Activated CD4-positive, CD25-positive, alpha-beta regulatory T cell (primary cell): ENCODE results near the gene TCF19.
A peak's percentile ranks its signal among the peaks of the same experiment; 100 is the strongest.
"Not testable (repeated sequence)": the region's sequence is repeated elsewhere in the genome, so short reads cannot be mapped to it uniquely, and the experiment has no call there.

Experiments
- DNase-seq, 4 experiments: peaks; one replicate each; lab custom pipeline; 2025; lab: John Stamatoyannopoulos, UW

TCF19 gene

GRCh38 chr6:31183287-31183686 lies 24.9 kb downstream of the TCF19 start:
- not testable (repeated sequence) for DNase-seq

DNA sequence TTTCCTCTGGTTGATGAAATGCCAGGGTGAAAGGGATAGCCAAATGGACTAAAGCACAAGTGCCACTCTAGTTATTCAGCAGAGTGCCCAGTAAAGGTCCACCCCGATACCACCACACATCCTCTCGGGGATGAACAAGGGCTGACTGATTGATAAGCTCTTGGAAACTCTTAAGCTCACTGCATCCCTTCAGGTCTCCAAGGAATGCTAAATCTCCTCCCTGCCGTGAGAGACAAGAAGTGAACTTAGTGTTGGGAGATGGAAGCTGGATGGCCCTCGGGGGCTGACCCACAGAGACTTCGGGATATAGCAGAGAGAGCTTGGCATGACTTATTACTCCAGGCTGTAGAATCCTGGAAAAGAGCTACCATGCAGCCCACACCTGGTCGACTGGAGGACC lies 25.5 kb downstream of the TCF19 start:
- DNase-seq: not testable (repeated sequence)

DNA sequence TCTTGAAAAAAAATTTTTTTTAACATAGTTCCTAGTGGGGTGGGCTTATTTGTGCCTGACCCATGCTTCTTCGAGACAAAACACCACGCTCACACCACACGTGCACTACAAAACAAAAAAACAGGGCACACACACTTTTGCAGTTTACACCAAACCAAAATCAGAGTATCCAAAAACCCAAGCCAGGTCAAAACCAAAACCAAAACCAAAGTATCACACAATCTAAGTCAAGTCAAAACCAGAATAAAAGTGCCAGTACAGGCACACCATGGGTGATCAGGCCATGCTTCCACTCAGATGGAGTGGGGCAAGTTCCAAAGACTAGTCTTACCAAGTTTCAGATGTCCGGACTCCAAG lies 27.3 kb downstream of the TCF19 start:
- DNase-seq: not testable (repeated sequence)

- DNase-seq: no peak
Measured at GRCh38 chr6:31186052-31186734, 27.8 kb downstream of the TCF19 start.

- no peak for DNase-seq
Measured at GRCh38 chr6:31187780-31188194, 29.4 kb downstream of the TCF19 start.

DNA sequence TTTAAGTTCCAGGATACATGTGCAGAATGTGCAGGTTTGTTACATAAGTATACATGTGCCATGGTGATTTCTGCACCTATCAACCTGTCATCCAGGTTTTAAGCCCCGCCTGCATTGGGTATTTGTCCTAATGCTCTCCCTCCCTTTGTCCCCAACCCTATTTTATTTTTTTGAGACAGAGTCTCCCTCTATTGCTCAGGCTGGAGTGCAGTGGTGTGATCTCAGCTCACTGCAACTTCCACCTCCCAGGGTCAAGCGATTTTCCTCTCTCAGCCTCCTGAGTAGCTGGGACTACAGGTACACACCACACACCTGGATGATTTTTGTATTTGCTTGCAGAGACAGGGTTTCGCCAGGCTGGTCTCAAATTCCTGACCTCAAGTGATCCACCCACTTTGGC lies 30.8 kb downstream of the TCF19 start:
- not testable (repeated sequence) for DNase-seq

GRCh38 chr6:31190488-31190887 lies 32.1 kb downstream of the TCF19 start:
- no peak for DNase-seq

GRCh38 chr6:31192431-31193105 lies 34.2 kb downstream of the TCF19 start:
- DNase-seq: peak in 2 of 4 experiments; percentile 21 to 38

DNA sequence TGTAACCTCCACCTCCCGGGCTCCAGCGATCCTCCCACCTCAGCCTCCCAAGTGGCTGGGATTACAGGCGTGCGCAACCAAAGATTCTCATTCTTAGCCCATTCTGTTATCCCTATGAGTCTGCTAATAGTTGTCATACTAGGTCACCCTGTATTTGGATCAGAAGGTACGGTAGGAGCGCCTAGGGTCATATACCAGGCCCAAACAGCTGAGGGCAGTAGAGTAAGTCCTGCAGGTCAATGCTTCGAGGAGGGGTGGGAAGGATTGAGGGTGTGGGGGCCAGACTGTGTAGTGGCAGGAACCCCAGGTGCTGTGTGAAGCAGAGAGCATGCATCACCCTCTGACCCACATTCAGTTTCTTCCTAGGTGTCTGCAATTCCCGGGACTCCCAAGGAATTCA lies 34.8 kb downstream of the TCF19 start:
- DNase-seq: no peak

GRCh38 chr6:31194061-31194834 lies 35.9 kb downstream of the TCF19 start:
- DNase-seq: no peak

GRCh38 chr6:31195308-31195979 lies 37.1 kb downstream of the TCF19 start:
- not testable (repeated sequence) for DNase-seq

DNA sequence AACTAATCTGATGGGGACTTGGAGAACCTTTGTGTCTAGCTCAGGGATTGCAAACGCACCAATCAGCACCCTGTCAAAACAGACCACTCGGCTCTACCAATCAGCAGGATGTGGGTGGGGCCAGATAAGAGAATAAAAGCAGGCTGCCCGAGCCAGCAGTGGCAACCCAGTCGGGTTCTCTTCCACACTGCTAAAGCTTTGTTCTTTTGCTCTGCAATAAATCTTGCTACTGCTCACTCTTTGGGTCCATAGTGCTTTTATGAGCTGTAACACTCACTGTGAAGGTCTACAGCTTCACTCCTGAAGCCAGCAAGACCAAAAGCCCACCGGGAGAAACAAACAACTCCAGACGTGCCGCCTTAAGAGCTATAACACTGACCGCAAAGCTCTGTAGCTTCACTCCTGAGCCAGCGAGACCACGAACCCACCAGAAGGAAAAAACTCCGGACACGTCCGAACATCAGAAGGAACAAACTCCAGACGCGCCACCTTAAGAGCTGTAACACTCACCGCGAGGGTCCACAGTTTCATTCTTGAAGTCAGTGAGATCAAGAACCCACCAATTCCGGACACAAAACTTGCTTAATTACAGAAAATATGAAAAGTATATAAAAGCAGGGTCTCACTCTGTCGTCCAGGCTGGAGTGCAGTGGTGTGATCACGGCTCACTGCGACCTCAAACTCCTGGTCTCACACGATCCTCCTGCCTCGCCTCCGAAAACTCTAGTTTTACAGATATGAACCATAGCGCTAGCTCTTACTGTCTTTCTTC lies 38.0 kb downstream of the TCF19 start:
- DNase-seq: not testable (repeated sequence)

- peak; percentile 76 to 88 (median 82) for DNase-seq
Measured at GRCh38 chr6:31197559-31198305, 39.3 kb downstream of the TCF19 start.

- not testable (repeated sequence) for DNase-seq
Measured at GRCh38 chr6:31199105-31199452, 40.7 kb downstream of the TCF19 start.

- DNase-seq: no peak
Measured at GRCh38 chr6:31202259-31203166, 44.1 kb downstream of the TCF19 start.

- DNase-seq: peak in 3 of 4 experiments; percentile 26 to 44 (median 34)
Measured at GRCh38 chr6:31203345-31203979, 45.1 kb downstream of the TCF19 start.

DNA sequence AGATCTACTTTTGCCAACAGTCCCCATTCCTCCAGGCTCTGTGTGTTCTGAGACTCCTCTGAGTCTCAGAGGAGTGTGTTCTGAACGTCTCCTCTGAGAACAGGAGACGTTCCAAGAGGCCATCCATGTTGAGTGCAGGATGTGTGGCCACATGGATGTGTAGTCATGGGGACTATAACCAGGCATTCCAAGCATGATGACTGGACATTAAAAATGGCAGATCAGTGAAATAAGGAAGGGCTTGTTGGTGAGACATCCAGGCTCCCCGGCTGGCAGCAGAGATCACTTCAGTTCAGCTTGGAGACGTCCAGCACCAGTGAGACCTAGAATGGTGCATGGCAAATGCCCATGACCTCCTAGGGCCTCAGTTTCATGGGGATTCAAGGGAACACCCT lies 46.4 kb downstream of the TCF19 start:
- DNase-seq: no peak

- DNase-seq: no peak
Measured at GRCh38 chr6:31205638-31206037, 47.2 kb downstream of the TCF19 start.

- DNase-seq: no peak
Measured at GRCh38 chr6:31208506-31208905, 50.1 kb downstream of the TCF19 start.
